CD8-positive, alpha-beta memory T cell (primary cell): ENCODE measurements around the gene OGFRL1. TPM values are rescaled to one million over a fixed set of nuclear protein-coding genes. Genes with fewer than 3 reads are reported as not detected.

Source experiments
- CTCF ChIA-PET: fragments of 350-600 bp; sonication (Branson Sonifier 250); formaldehyde crosslinking; loops from one replicate; lab custom pipeline; 2021; ENCODE audit warnings: antibody characterized with exemption; lab: Charles Lee
- POLR2A ChIA-PET: fragments of 350-600 bp; sonication (Branson Sonifier 250); formaldehyde crosslinking; loops from one replicate; lab custom pipeline; 2021; ENCODE audit warnings: antibody characterized with exemption; lab: Charles Lee
- DNase-seq, 5 donors: peaks; one replicate each; pipeline versions ENCODE4 v3.0.0 to v3.0.0-alpha.2; 2020 to 2022; ENCODE audit warnings: mixed read lengths in 1 of 5
- H3K27ac ChIP-seq: one replicate; pipeline ENCODE4 v1.7.0; 2013; ENCODE audit warnings: low read depth, mild to moderate bottlenecking, low read length, moderate library complexity
- H3K27me3 ChIP-seq: 2 replicates; pipeline ENCODE4 v1.7.0; 2013; ENCODE audit warnings: low read length, mild to moderate bottlenecking; ENCODE audit not compliant: insufficient read depth, poor library complexity, severe bottlenecking
- H3K36me3 ChIP-seq: 2 replicates; pipeline ENCODE4 v1.7.0; 2013; ENCODE audit warnings: mild to moderate bottlenecking, low read length, moderate library complexity; ENCODE audit not compliant: insufficient read depth
- H3K4me1 ChIP-seq: 2 replicates; pipeline ENCODE4 v1.7.0; 2013; ENCODE audit warnings: mild to moderate bottlenecking, low read length, moderate library complexity; ENCODE audit not compliant: insufficient read depth
- H3K4me3 ChIP-seq: 2 replicates; pipeline ENCODE4 v1.7.0; 2013; ENCODE audit warnings: mild to moderate bottlenecking, low read length
- H3K9me3 ChIP-seq: 2 replicates; pipeline ENCODE4 v1.7.0; 2013; ENCODE audit warnings: mild to moderate bottlenecking, low read length
- H3K27ac Mint-ChIP-seq, 8 donors: one replicate each; pipeline ENCODE4 v1.8.0; 2020 to 2021; ENCODE audit warnings: mixed read lengths in 8 of 8, mild to moderate bottlenecking in 6 of 8, inconsistent platforms in 3 of 8, moderate library complexity in 3 of 8
- H3K27me3 Mint-ChIP-seq, 2 donors: one replicate each; pipeline ENCODE4 v1.8.0; 2020 to 2021; ENCODE audit warnings: mixed read lengths in 2 of 2, mild to moderate bottlenecking in 1 of 2, moderate library complexity in 1 of 2
- H3K36me3 Mint-ChIP-seq, 3 donors: one replicate each; pipeline ENCODE4 v1.8.0; 2020 to 2021; ENCODE audit warnings: mixed read lengths in 3 of 3, inconsistent platforms in 1 of 3, mild to moderate bottlenecking in 1 of 3
- H3K4me1 Mint-ChIP-seq, 3 donors: one replicate each; pipeline ENCODE4 v1.8.0; 2020 to 2021; ENCODE audit warnings: mixed read lengths in 3 of 3, inconsistent platforms in 1 of 3, mild to moderate bottlenecking in 1 of 3
- H3K4me3 Mint-ChIP-seq, 7 donors: one replicate each; pipeline ENCODE4 v1.8.0; 2020 to 2021; ENCODE audit warnings: mixed read lengths in 7 of 7, mild to moderate bottlenecking in 6 of 7, moderate library complexity in 4 of 7, inconsistent platforms in 2 of 7
- H3K9me3 Mint-ChIP-seq, 5 donors: one replicate each; pipeline ENCODE4 v1.8.0; 2020 to 2022; ENCODE audit warnings: mixed read lengths in 5 of 5, mild to moderate bottlenecking in 3 of 5, moderate library complexity in 2 of 5, inconsistent platforms in 1 of 5
- polyA plus RNA-seq: library from polyadenylated mRNA; unstranded; fragments of 300-500 nt; fragmentation: Illumina TruSeq; gene quantifications from one replicate; pipeline ENCODE4 v1.2.3, GENCODE V29; 2021
- total RNA-seq, 2 experiments: library from RNA; stranded (reverse); gene quantifications; one replicate each; pipeline ENCODE4 v1.2.3, GENCODE V29; 2021

The OGFRL1 gene
- total and polyA plus RNA-seq, 3 experiments from 2014 or later: 4.1 to 5.6 (median 5.5) TPM

DNA sequence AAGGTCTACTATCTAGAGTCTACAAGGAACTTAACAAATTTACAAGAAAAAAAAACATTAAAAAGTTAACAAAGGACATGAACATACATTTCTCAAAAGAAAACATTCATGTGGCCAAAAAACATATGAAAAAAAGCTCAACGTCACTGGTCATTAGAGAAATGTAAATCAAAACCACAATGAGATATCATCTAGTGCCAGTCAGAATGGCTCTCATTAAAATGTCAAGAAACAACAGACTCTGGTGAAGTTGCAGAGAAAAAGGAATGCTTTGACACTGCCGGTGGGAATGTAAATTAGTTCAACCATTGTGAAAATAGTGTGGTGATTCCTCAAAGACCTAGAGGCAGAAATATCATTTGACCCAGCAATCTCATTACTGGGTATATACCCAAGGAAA, 48.3 kb downstream of the OGFRL1 start:
- no peaks in the 10 kb centered on the region for H3K27me3 ChIP-seq
- no peak for DNase-seq
- H3K36me3 Mint-ChIP-seq: no peaks in the 10 kb centered on the region
- no peak overlapping the region for H3K27ac Mint-ChIP-seq
- POLR2A ChIA-PET: no interaction called here
- CTCF ChIA-PET: no interaction called here
- H3K27ac ChIP-seq: no peak overlapping the region
- no peaks in the 10 kb centered on the region for H3K36me3 ChIP-seq
- no peak overlapping the region for H3K4me3 ChIP-seq
- no peaks in the 10 kb centered on the region for H3K4me1 ChIP-seq
- no peaks in the 10 kb centered on the region for H3K9me3 Mint-ChIP-seq
- H3K4me1 Mint-ChIP-seq: no peaks in the 10 kb centered on the region
- no peaks in the 10 kb centered on the region for H3K9me3 ChIP-seq
- H3K4me3 Mint-ChIP-seq: no peak overlapping the region
- H3K27me3 Mint-ChIP-seq: peaks cover 0 to 3% of the 10 kb centered on the region in 2 donors

DNA sequence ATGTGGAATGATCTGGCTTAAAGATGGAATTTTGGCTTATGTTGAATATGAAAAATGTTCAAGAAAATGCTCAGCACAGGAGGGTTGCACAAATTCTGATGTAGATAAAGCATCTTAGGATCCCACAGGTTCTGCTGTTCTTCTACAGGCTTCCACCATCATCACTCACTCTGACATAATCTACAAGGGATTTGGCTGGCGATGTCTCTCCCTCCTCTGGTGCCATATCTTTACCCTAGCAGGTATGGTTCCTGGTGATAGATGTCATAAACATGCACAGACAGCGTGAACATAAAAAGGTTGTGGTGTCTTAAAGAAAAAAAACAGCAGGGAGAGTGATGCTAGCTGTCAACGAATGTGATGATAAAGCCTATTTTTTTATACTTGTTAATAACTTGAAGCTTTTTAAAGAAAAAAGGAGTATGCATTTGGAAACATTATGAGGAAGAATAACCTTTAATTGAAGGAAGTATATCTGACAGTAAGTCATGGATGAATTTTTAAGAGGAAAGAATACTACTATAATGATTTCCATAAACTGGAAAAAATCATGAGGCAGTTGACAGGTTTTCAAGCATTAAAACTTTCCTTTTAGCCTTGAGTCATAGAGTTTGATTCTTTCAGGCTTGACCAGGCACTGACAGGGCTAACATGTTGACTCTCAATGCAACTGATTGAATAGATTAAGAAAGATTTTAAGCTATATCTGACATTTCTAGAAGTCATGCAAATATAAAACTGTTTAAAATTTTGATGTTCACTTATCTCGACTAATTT, 50.1 kb downstream of the OGFRL1 start:
- no peaks in the 10 kb centered on the region for H3K36me3 ChIP-seq
- no peaks in the 10 kb centered on the region for H3K27me3 ChIP-seq
- H3K27ac Mint-ChIP-seq: no peak overlapping the region
- H3K9me3 ChIP-seq: no peaks in the 10 kb centered on the region
- H3K4me1 Mint-ChIP-seq: no peaks in the 10 kb centered on the region
- no peak overlapping the region for H3K4me3 Mint-ChIP-seq
- ChIA-PET POLR2A (no interaction called here), CTCF (no interaction called here)
- no peaks in the 10 kb centered on the region for H3K36me3 Mint-ChIP-seq
- DNase-seq: no peak
- H3K4me3 ChIP-seq: no peak overlapping the region
- H3K9me3 Mint-ChIP-seq: no peaks in the 10 kb centered on the region
- no peaks in the 10 kb centered on the region for H3K4me1 ChIP-seq
- peaks cover 0 to 5% of the 10 kb centered on the region in 2 donors for H3K27me3 Mint-ChIP-seq
- H3K27ac ChIP-seq: no peak overlapping the region

DNA sequence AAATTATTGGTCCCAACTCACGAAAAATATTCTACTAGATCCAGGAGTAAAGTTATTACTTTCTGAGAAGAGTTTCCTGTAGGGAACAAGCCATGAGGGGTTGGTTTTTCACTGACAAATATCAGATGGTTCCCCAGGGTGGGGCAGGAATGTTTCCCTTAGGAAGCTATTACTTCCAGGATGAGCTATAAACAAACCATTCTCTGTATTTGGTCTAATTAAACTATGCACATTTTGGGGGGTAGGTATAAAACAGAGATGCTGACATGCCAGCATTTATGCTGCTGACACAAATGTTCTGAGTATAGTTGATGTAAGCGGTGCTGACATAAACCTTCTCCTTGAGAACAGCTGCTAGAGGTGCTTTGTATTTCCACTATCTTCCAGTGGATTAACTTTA, 54.2 kb downstream of the OGFRL1 start:
- Histone ChIP-seq H3K27ac (no peak overlapping the region), H3K4me3 (no peak overlapping the region), H3K36me3 (no peaks in the 10 kb centered on the region), H3K9me3 (no peaks in the 10 kb centered on the region), H3K4me1 (no peaks in the 10 kb centered on the region), H3K27me3 (no peaks in the 10 kb centered on the region)
- ChIA-PET CTCF (interaction anchor here (1.1 to 1.4 kb wide), 3 partner anchors 149 to 156 kb away, joined by 3 read pairs; no protein-coding TSS in a partner anchor), POLR2A (no interaction called here)
- H3K27me3 Mint-ChIP-seq: peaks cover 4 to 5% of the 10 kb centered on the region in 2 donors
- no peak overlapping the region for H3K4me3 Mint-ChIP-seq
- no peaks in the 10 kb centered on the region for H3K4me1 Mint-ChIP-seq
- DNase-seq: no peak
- no peaks in the 10 kb centered on the region for H3K36me3 Mint-ChIP-seq
- no peak overlapping the region for H3K27ac Mint-ChIP-seq
- H3K9me3 Mint-ChIP-seq: no peaks in the 10 kb centered on the region

DNA sequence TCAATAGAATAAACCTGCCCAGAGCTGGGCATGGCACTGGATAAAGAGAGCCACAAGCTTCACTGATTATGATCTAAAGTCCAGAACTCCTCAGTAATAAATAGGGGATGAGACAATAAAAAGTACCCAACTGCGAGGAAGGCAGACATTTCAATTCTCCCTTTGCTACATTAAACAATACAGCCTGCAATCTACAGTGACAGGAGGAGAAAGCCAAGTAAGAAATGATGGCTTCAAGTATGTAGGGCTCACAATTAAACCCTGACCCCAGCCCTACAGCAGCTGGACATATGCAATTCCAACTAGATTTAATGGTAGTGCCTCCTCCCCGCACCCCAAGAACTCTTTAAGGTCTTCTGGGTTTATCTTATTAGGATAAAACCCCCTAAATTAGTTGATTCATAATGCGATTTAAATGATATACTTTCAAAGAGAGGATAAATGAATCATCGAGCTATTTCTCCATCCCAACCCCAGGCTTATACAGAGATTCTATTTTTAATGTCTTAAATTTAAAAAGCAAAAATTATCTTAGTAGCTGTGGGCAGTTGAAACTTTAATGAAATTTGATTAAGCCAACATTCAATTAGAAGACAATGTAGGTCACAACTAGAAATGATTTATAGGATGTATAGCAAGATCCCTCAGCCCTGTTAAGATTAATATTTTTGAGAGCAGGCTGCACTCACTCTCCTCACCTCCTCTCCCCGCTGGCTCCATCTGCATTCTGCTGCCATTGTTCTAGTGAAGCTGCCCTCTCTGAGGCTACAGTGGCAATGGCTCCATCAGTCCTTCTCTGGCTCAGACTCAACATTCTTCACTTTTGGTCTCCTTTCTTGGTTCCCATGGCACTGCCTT, 57.1 kb downstream of the OGFRL1 start:
- peaks cover 2 to 5% of the 10 kb centered on the region in 2 donors for H3K27me3 Mint-ChIP-seq
- no peak overlapping the region for H3K27ac ChIP-seq
- peak overlapping the region in 1 of 8 donors; percentile 0 for H3K27ac Mint-ChIP-seq
- no peaks in the 10 kb centered on the region for H3K9me3 Mint-ChIP-seq
- H3K4me3 Mint-ChIP-seq: no peak overlapping the region
- no peaks in the 10 kb centered on the region for H3K4me1 Mint-ChIP-seq
- CTCF ChIA-PET: interaction anchor here (2.9 kb wide), 1 partner anchor 155 kb away, joined by 15 read pairs; no protein-coding TSS in a partner anchor
- no peaks in the 10 kb centered on the region for H3K36me3 ChIP-seq
- H3K9me3 ChIP-seq: no peaks in the 10 kb centered on the region
- POLR2A ChIA-PET: no interaction called here
- no peaks in the 10 kb centered on the region for H3K27me3 ChIP-seq
- H3K4me3 ChIP-seq: no peak overlapping the region
- H3K36me3 Mint-ChIP-seq: no peaks in the 10 kb centered on the region
- no peaks in the 10 kb centered on the region for H3K4me1 ChIP-seq
- DNase-seq: no peak

DNA sequence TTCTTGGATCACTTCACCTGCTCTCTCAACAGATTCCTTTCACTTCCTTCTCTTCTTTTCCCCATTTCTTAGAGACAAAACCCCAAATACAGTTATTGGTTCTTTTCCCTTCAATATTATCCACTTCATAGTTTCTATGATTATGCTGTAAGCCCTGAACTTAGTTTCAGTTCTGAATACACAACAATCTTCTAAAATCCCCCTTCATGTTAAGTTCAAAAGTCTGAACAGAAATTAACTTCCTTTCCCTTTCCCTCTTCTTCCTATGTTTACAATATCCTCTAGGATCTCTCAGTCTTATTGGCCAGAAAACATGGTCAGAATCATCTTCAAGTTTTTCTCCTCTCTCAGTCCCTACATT, 57.7 kb downstream of the OGFRL1 start:
- Mint-ChIP-seq H3K9me3 (no peaks in the 10 kb centered on the region), H3K27ac (peak overlapping the region in 2 of 8 donors; percentile 0 to 2), H3K4me3 (no peak overlapping the region), H3K4me1 (no peaks in the 10 kb centered on the region), H3K27me3 (peaks cover 2 to 5% of the 10 kb centered on the region in 2 donors), H3K36me3 (no peaks in the 10 kb centered on the region)
- no peak overlapping the region for H3K27ac ChIP-seq
- DNase-seq: no peak
- POLR2A ChIA-PET: no interaction called here
- CTCF ChIA-PET: interaction anchor here (2.9 kb wide), 1 partner anchor 156 kb away, joined by 15 read pairs; no protein-coding TSS in a partner anchor
- no peak overlapping the region for H3K4me3 ChIP-seq
- no peaks in the 10 kb centered on the region for H3K4me1 ChIP-seq
- H3K36me3 ChIP-seq: no peaks in the 10 kb centered on the region
- no peaks in the 10 kb centered on the region for H3K9me3 ChIP-seq
- H3K27me3 ChIP-seq: no peaks in the 10 kb centered on the region

DNA sequence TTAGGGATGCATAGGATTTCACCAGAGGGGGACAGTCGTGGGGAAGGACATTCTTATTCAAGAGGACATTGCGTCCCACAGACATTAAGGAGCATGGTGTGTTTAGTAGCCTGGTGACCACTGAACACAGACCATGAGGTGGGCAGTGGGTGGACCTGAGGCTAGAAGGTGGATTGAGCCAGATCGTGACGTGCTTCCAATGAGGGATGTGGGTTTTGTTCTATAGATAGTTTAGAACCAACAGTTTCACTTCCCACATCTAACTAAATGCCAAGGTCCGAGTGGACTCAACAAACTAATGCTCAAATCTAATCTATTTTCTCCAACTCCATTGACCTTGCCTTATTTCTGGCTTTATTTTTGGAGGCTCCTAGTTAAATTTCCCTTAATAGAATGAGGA, 58.5 kb downstream of the OGFRL1 start:
- Mint-ChIP-seq H3K36me3 (no peaks in the 10 kb centered on the region), H3K27ac (no peak overlapping the region), H3K4me1 (no peaks in the 10 kb centered on the region), H3K4me3 (no peak overlapping the region), H3K27me3 (peaks cover 2 to 5% of the 10 kb centered on the region in 2 donors), H3K9me3 (no peaks in the 10 kb centered on the region)
- Histone ChIP-seq H3K27ac (no peak overlapping the region), H3K9me3 (no peaks in the 10 kb centered on the region), H3K36me3 (no peaks in the 10 kb centered on the region), H3K4me3 (no peak overlapping the region), H3K4me1 (no peaks in the 10 kb centered on the region), H3K27me3 (no peaks in the 10 kb centered on the region)
- DNase-seq: no peak
- POLR2A ChIA-PET: interaction anchor here (0.5 kb wide), 1 partner anchor 1530 kb away, joined by 10 read pairs; no protein-coding TSS in a partner anchor
- CTCF ChIA-PET: no interaction called here

DNA sequence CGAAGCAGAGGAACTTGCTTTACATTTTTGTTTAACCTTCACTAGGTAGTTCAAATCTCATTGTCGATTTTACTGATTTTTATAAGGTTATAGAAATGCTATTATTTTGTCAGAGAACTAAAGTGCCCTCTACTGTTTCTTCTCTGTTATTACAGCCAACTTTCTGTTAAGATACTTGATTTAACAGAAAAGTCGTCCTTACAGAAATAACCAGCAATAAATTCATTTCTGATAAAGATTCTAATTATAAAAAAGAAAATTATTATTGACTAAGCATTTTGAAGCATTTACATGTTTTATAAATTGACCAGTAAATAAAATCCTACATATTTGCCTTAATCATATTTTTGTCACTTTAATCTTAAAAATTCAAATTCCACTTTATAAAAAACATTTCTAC, 60.8 kb downstream of the OGFRL1 start:
- H3K27me3 Mint-ChIP-seq: peaks cover 0 to 1% of the 10 kb centered on the region in 2 donors
- H3K9me3 Mint-ChIP-seq: no peaks in the 10 kb centered on the region
- no peak overlapping the region for H3K27ac Mint-ChIP-seq
- Histone ChIP-seq H3K27me3 (no peaks in the 10 kb centered on the region), H3K4me3 (no peak overlapping the region), H3K9me3 (no peaks in the 10 kb centered on the region), H3K27ac (no peak overlapping the region), H3K36me3 (no peaks in the 10 kb centered on the region), H3K4me1 (no peaks in the 10 kb centered on the region)
- DNase-seq: peak in 2 of 5 donors; percentile 17 to 18
- ChIA-PET CTCF (interaction anchor here (1.0 to 3.2 kb wide), 3 partner anchors 61 to 159 kb away, joined by 3 to 24 read pairs (median 4); partner anchors contain the start of gene OGFRL1), POLR2A (no interaction called here)
- no peak overlapping the region for H3K4me3 Mint-ChIP-seq
- no peaks in the 10 kb centered on the region for H3K4me1 Mint-ChIP-seq
- H3K36me3 Mint-ChIP-seq: no peaks in the 10 kb centered on the region
